Vagina (tissue), 2 donors: Measurements from ENCODE around the gene EDAR. TPM values are rescaled to one million over a fixed set of nuclear protein-coding genes. Genes with fewer than 3 reads are reported as not detected.

ENCODE experiments used
- DNase-seq, 2 donors: peaks; one replicate each; pipeline ENCODE4 v3.0.0-alpha.2; 2017; ENCODE audit errors: extremely low spot score in 2 of 2
- H3K27ac ChIP-seq: fragments of 200-600 bp; sonication (generic); one replicate; pipeline ENCODE4 v1.5.1; 2019
- H3K27me3 ChIP-seq: fragments of 200-600 bp; sonication (generic); one replicate; pipeline ENCODE4 v1.5.1; 2019
- H3K36me3 ChIP-seq, 2 donors: fragments of 200-600 bp; sonication (generic); one replicate each; pipeline ENCODE4 v1.5.1; 2017 to 2019
- H3K4me1 ChIP-seq: fragments of 200-600 bp; sonication (generic); one replicate; pipeline ENCODE4 v1.5.1; 2019
- H3K4me3 ChIP-seq, 2 donors: fragments of 200-600 bp; sonication (generic); 1 replicate in 1 of 2; 2 replicates in 1 of 2; pipeline ENCODE4 v1.5.1; 2016 to 2019
- H3K9me3 ChIP-seq: fragments of 200-600 bp; sonication (generic); one replicate; pipeline ENCODE4 v1.5.1; 2019
- POLR2A ChIP-seq, 2 donors: fragments of 450-650 bp; IDR thresholded peaks; one replicate each; pipeline ENCODE4 v1.6.1; 2017; ENCODE audit warnings: antibody characterized with exemption in 2 of 2, mild to moderate bottlenecking in 2 of 2, moderate library complexity in 2 of 2
- POLR2AphosphoS5 ChIP-seq, 2 donors: sonication (generic); formaldehyde crosslinking; IDR thresholded peaks; one replicate each; pipeline ENCODE4 v1.9.0; 2017; ENCODE audit warnings: antibody characterized with exemption in 2 of 2, mild to moderate bottlenecking in 2 of 2, low read depth in 1 of 2; ENCODE audit not compliant: insufficient read depth in 1 of 2
- intact Hi-C: fragments of 100-400 bp; cut with DNase I; formaldehyde crosslinking; loops from one replicate; pipeline ENCODE4 v1.15.1; 2023
- total RNA-seq: library from RNA; depleted of rRNA; stranded (reverse); fragments of >200 nt; gene quantifications from one replicate; pipeline ENCODE4 v1.2.3, GENCODE V29; 2016
- TF ChIP-seq, protein P1 (sequence below), 3 experiments: fragments of 450-650 bp in 2 of 3; fragments of 200-600 bp in 1 of 3; sonication (generic) in 1 of 3; IDR thresholded peaks; one replicate each; pipeline ENCODE4 v1.5.1; 2017 to 2019; ENCODE audit warnings: antibody characterized with exemption in 3 of 3, mild to moderate bottlenecking in 2 of 3, moderate library complexity in 2 of 3

The EDAR gene
- total RNA-seq, 1 donor from 2014 or later = 0.74 TPM

DNA sequence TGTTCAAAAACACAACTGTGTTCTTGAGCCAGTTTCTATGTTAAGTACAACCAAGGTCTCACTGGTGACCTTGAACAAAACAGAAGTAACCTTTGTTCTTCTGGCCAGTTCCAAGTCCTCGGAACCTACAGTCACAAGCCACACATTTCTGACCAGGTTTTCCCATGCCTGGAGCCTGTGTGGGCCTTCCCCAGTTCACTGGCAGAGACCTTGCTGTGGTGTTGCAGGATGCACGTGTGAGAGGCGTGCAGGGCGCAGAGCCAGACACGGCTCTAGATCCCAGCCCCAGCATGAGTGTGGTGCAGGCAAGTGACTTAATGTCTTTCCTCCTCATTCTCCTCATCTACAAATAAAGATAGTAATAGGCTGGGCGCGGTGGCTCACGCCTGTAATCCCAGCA, 25.5 kb upstream of the EDAR start:
- Histone ChIP-seq H3K4me3 (no peak overlapping the region), H3K27me3 (no peaks in the 10 kb centered on the region), H3K36me3 (no peaks in the 10 kb centered on the region), H3K27ac (no peak overlapping the region), H3K9me3 (no peaks in the 10 kb centered on the region), H3K4me1 (no peaks in the 10 kb centered on the region)
- DNase-seq = no peak
- TF ChIP-seq POLR2AphosphoS5 (IDR thresholded peaks at IDR 0.05; ENCODE audit: insufficient read depth in 1 of 2, low read depth in 1 of 2) (no peak), POLR2A (IDR thresholded peaks at IDR 0.05) (no peak)
- TF ChIP-seq, protein P1, sequence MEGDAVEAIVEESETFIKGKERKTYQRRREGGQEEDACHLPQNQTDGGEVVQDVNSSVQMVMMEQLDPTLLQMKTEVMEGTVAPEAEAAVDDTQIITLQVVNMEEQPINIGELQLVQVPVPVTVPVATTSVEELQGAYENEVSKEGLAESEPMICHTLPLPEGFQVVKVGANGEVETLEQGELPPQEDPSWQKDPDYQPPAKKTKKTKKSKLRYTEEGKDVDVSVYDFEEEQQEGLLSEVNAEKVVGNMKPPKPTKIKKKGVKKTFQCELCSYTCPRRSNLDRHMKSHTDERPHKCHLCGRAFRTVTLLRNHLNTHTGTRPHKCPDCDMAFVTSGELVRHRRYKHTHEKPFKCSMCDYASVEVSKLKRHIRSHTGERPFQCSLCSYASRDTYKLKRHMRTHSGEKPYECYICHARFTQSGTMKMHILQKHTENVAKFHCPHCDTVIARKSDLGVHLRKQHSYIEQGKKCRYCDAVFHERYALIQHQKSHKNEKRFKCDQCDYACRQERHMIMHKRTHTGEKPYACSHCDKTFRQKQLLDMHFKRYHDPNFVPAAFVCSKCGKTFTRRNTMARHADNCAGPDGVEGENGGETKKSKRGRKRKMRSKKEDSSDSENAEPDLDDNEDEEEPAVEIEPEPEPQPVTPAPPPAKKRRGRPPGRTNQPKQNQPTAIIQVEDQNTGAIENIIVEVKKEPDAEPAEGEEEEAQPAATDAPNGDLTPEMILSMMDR (IDR thresholded peaks at IDR 0.05) = no peak
- intact Hi-C loops = no loop called here

DNA sequence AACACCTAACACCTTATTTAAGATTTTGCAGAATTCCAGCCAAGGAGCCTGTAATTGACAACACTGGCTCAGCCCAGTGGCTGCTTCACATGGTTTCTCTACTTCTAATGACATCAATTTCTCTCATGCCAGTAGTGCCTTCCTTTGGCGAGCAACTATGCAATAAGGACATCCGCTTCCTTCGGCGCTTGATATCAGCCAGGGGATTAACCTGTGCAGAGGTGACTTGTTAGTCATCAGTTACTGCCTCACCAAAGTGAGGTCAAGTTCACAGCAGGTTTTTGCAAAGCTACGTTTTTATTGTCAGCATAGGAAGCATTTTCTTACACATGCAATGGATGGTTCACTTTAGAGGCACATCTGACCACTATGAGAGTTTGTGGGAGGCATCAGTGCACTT, 24.0 kb upstream of the EDAR start:
- TF ChIP-seq, protein P1 (IDR thresholded peaks at IDR 0.05) = no peak
- TF ChIP-seq POLR2AphosphoS5 (IDR thresholded peaks at IDR 0.05; ENCODE audit: insufficient read depth in 1 of 2, low read depth in 1 of 2) = no peak
- no peak for TF ChIP-seq POLR2A (IDR thresholded peaks at IDR 0.05)
- Histone ChIP-seq H3K36me3 (no peaks in the 10 kb centered on the region), H3K27me3 (no peaks in the 10 kb centered on the region), H3K4me1 (no peaks in the 10 kb centered on the region), H3K27ac (no peak overlapping the region), H3K9me3 (no peaks in the 10 kb centered on the region), H3K4me3 (no peak overlapping the region)
- intact Hi-C loops = no loop called here
- no peak for DNase-seq

DNA sequence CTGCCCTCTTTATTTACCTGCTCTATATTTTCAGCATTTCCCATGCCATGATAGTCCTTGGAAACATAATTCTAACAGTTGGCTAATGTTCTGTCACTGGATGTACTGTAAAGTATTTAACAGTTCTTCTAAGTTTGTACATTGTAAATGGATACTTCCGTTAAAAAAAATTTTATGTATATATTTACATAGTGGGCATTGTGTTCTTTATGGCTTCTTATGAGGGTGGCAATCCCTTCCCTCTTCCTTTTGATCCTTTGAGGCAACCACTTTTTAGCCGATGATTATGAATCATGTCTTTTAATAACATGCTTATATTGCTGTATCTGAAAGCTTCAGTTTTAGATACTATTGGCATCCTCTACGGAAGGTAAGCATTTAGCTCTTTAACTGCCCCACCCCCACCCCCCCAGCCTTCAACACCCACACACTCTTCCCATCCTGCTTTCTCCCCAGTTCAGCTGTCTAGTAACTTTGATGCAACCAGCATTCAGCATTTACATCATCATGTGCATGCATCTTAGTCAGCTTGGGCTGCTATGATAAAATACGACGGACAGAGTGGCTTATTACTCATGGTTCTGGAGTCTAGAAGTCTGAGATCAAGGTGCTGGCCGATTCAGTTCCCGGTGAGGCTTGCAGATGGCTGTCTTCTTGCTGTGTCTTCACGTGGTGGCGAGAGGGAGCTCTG, 21.0 kb upstream of the EDAR start:
- Histone ChIP-seq H3K27ac (no peak overlapping the region), H3K27me3 (no peaks in the 10 kb centered on the region), H3K4me1 (no peaks in the 10 kb centered on the region), H3K36me3 (no peaks in the 10 kb centered on the region), H3K4me3 (no peak overlapping the region), H3K9me3 (no peaks in the 10 kb centered on the region)
- DNase-seq = no peak
- intact Hi-C loops = no loop called here
- TF ChIP-seq POLR2AphosphoS5 (IDR thresholded peaks at IDR 0.05; ENCODE audit: insufficient read depth in 1 of 2, low read depth in 1 of 2) (no peak), POLR2A (IDR thresholded peaks at IDR 0.05) (no peak)
- TF ChIP-seq, protein P1 (IDR thresholded peaks at IDR 0.05) = no peak

DNA sequence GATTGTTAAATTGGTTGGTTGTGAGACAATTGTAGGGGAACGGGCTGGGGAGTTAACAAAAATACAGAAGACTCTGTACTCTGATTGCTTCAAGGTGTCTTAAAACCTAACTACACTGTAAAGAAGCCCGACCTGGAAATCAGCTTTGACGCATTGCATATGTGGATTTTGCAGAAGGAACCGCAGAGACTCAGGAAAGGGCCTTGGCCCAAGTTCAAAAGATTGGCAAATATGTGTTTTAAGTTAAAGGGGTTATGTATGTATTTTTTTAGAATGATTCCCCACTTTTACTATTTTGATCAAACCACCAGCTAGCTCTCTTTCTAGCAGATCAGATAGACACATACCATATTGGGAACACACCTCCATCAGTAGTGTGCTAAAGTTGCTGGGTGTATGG, 18.0 kb upstream of the EDAR start:
- intact Hi-C loops = no loop called here
- H3K4me1 ChIP-seq = no peaks in the 10 kb centered on the region

DNA sequence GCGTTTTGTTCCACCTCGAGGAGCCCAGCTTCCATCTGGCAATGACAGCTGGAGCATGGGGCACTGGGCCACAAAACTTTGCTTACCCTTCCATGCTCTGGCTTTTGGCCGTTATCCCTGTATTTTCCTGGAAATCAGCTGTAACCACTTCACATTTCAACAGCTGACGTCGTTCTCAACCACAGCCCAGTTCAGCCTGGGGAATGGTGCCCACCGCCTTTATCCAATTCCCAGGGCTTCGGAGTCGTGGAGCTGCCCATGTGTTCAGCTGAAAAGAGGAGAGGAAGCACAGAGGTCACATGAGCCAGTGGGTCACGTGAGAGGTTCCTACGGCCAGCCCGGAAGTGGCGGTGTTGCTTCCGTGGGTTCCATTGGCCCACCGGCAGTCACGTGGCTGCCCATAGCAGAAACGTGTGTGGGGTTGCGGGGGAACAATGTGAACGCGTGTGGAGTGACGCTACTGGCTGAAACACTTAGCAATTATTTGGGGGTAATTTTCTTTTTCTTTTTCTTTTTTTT, 16.7 kb upstream of the EDAR start:
- H3K27me3 ChIP-seq = no peaks in the 10 kb centered on the region
- TF ChIP-seq POLR2A (IDR thresholded peaks at IDR 0.05) (no peak), POLR2AphosphoS5 (IDR thresholded peaks at IDR 0.05; ENCODE audit: insufficient read depth in 1 of 2, low read depth in 1 of 2) (no peak)
- TF ChIP-seq, protein P1 (IDR thresholded peaks at IDR 0.05) = no peak
- H3K9me3 ChIP-seq = no peaks in the 10 kb centered on the region

More for the DNA sequence above, 18.0 kb upstream of the EDAR start:
- DNase-seq = no peak
- no peaks in the 10 kb centered on the region for H3K27me3 ChIP-seq
- H3K9me3 ChIP-seq = no peaks in the 10 kb centered on the region
- no peak overlapping the region for H3K4me3 ChIP-seq
- no peak overlapping the region for H3K27ac ChIP-seq
- no peaks in the 10 kb centered on the region for H3K36me3 ChIP-seq
- no peak for TF ChIP-seq POLR2A (IDR thresholded peaks at IDR 0.05)
- TF ChIP-seq, protein P1 (IDR thresholded peaks at IDR 0.05) = no peak
- TF ChIP-seq POLR2AphosphoS5 (IDR thresholded peaks at IDR 0.05; ENCODE audit: insufficient read depth in 1 of 2, low read depth in 1 of 2) = no peak

More for the DNA sequence above, 16.7 kb upstream of the EDAR start:
- Histone ChIP-seq H3K27ac (no peak overlapping the region), H3K4me1 (no peaks in the 10 kb centered on the region), H3K36me3 (no peaks in the 10 kb centered on the region), H3K4me3 (no peak overlapping the region)
- DNase-seq = no peak
- intact Hi-C loops = no loop called here
